UCSD-AML1 (cell line): ENCODE results near the gene MED25.

ENCODE experiments used
- DNase-seq: peaks from one replicate; lab custom pipeline; 2025; ENCODE audit not compliant: unreplicated experiment; lab: John Stamatoyannopoulos, UW

The MED25 gene

GRCh38 chr19:49798574-49798973 is 19.5 kb upstream of the MED25 start:
- DNase-seq, result no peak

GRCh38 chr19:49799271-49799797 is 18.8 kb upstream of the MED25 start:
- no peak for DNase-seq

- DNase-seq, result no peak
Measured at GRCh38 chr19:49799798-49800376, 18.2 kb upstream of the MED25 start.

GRCh38 chr19:49800771-49801170 is 17.3 kb upstream of the MED25 start:
- no peak for DNase-seq

GRCh38 chr19:49801401-49801888 is 16.6 kb upstream of the MED25 start:
- DNase-seq, result no peak

- DNase-seq, result no peak
Measured at GRCh38 chr19:49801966-49802661, 16.0 kb upstream of the MED25 start.

GRCh38 chr19:49802836-49803528 is 15.1 kb upstream of the MED25 start:
- DNase-seq, result no peak

- no peak for DNase-seq
Measured at GRCh38 chr19:49803529-49803856, 14.6 kb upstream of the MED25 start.

GRCh38 chr19:49805822-49806619 is 12.1 kb upstream of the MED25 start:
- no peak for DNase-seq

GRCh38 chr19:49806620-49806959 is 11.5 kb upstream of the MED25 start:
- no peak for DNase-seq

GRCh38 chr19:49807058-49807903 is 10.8 kb upstream of the MED25 start:
- no peak for DNase-seq

- no peak for DNase-seq
Measured at GRCh38 chr19:49807904-49808675, 10.0 kb upstream of the MED25 start.

- no peak for DNase-seq
Measured at GRCh38 chr19:49808711-49809159, 9.4 kb upstream of the MED25 start.

- DNase-seq, result no peak
Measured at GRCh38 chr19:49809160-49809940, 8.7 kb upstream of the MED25 start.

GRCh38 chr19:49809941-49810389 is 8.1 kb upstream of the MED25 start:
- DNase-seq, result no peak

GRCh38 chr19:49811328-49811727 is 6.8 kb upstream of the MED25 start:
- no peak for DNase-seq

- no peak for DNase-seq
Measured at GRCh38 chr19:49812452-49812996, 5.6 kb upstream of the MED25 start.
